Aorta (tissue), 5 donors: ENCODE results near the gene VSIG2. TPM values are rescaled to one million over a fixed set of nuclear protein-coding genes. Genes with fewer than 3 reads are reported as not detected.

ENCODE experiments used
- ATAC-seq: fragments of 200-7000 bp; cut with Tn5 transposase; one replicate; pipeline ENCODE4 v1.9.1; 2022; ENCODE audit warnings: moderate library complexity; ENCODE audit not compliant: low FRiP score
- DNase-seq, 2 donors: peaks; one replicate each; pipeline ENCODE4 v3.0.0-alpha.2; 2020
- H3K27ac ChIP-seq, 2 donors: one replicate each; pipeline ENCODE4 v1.5.1; 2013; ENCODE audit warnings: low read length in 2 of 2, mild to moderate bottlenecking in 2 of 2, moderate library complexity in 2 of 2, control low read depth in 1 of 2, inconsistent platforms in 1 of 2, low read depth in 1 of 2
- H3K27me3 ChIP-seq, 2 donors: one replicate each; pipeline ENCODE4 v1.6.1; 2013; ENCODE audit warnings: control low read depth in 1 of 2, low read length in 1 of 2, mild to moderate bottlenecking in 1 of 2, moderate library complexity in 1 of 2; ENCODE audit not compliant: insufficient read depth in 2 of 2, control insufficient read depth in 1 of 2
- H3K36me3 ChIP-seq, 2 donors: one replicate each; pipeline ENCODE4 v1.6.1; 2013; ENCODE audit warnings: control low read depth in 1 of 2, low read length in 1 of 2, mild to moderate bottlenecking in 1 of 2; ENCODE audit not compliant: insufficient read depth in 2 of 2, control insufficient read depth in 1 of 2
- H3K4me1 ChIP-seq, 2 donors: one replicate each; pipeline ENCODE4 v1.6.1; 2013; ENCODE audit warnings: low read length in 2 of 2, control low read depth in 1 of 2, mild to moderate bottlenecking in 1 of 2, moderate library complexity in 1 of 2; ENCODE audit not compliant: insufficient read depth in 2 of 2, control insufficient read depth in 1 of 2
- H3K4me3 ChIP-seq, 2 donors: one replicate each; pipeline ENCODE4 v1.5.1; 2013; ENCODE audit warnings: low read length in 2 of 2, control low read depth in 1 of 2, mild to moderate bottlenecking in 1 of 2
- H3K9me3 ChIP-seq: one replicate; pipeline ENCODE4 v1.6.1; 2013; ENCODE audit warnings: mild to moderate bottlenecking, low read length; ENCODE audit not compliant: control insufficient read depth
- WGBS, 2 donors: extraction: QIAGEN DNeasy Blood & Tissue Kit; methylation state at CpG; one replicate each; pipeline ENCODE4 v1.1.7; 2013; 5-methylcytosine and 5-hydroxymethylcytosine counted together
- intact Hi-C, 2 donors: fragments of 100-400 bp; cut with DNase I; formaldehyde crosslinking; loops; one replicate each; pipeline versions ENCODE4 v1.14.2 to v1.15.0; 2022
- polyA plus RNA-seq, 2 donors: library from polyadenylated mRNA; stranded (reverse); fragments of 200-250 nt; gene quantifications; one replicate each; pipeline ENCODE4 v1.2.3, GENCODE V29; 2013
- total RNA-seq, 2 donors: library from RNA; stranded (reverse); fragmentation: NEBNext Ultra II Directional; extraction: Animal tissue kit (Norgen Biotek cat#: 25700); gene quantifications; one replicate each; pipeline ENCODE4 v1.2.1, GENCODE V29; 2021
- donor health status: healthy with polysubstance abuse.
- donor health status: Bipolar disorder and iron deficiency.
- donor health status: DM: no; HTN: no; CAD: no.
- donor health status: DM: no; HTN: no; CAD: no.
- donor health status: DM: yes; HTN: yes; CAD: no.

VSIG2 gene
- total and polyA plus RNA-seq, 4 donors = 1.9 to 6.9 (median 3.5) TPM

GRCh38 chr11:124746621-124747243 is 5.3 kb downstream of the VSIG2 start:
- peak; percentile 79 to 90 for DNase-seq
- H3K27me3 ChIP-seq = no peaks in the 10 kb centered on the region

DNA sequence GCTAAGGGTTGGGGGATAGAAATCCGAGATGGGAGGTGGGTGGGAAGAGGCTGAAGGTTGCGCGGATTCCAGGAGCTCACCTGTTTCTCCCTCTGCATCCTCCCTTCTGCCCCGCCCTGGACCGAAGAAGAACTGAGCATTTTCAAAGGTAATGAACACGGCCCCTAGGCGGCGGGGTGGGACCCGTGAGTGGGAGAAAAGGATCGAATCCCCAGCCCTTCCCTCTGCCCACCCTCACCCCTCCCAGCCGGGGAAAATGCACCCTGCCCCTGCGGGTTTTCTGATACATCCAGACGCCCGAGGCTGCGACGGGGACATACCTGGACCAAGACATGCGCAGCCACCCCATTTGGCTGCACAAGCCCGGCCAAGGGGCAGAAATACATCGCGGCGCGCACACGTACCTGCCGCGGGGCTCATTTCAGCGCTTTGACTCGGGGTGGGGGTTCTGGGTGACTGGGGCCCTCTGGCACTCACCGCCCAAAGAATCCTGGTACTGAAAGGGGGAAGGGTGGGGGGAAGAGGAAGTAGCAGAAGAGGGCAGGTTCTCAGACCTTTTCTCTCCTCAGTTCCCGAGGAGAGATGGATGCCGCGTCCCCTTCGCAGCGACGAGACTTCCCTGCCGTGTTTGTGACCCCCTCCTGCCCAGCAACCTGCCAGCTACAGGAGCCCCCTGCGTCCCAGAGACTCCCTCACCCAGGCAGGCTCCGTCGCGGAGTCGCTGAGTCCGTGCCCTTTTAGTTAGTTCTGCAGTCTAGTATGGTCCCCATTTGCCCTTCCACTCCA is 6.0 kb downstream of the VSIG2 start:
- Histone ChIP-seq H3K4me3 (no peak overlapping the region), H3K9me3 (no peaks in the 10 kb centered on the region), H3K36me3 (no peaks in the 10 kb centered on the region), H3K4me1 (no peaks in the 10 kb centered on the region), H3K27me3 (no peaks in the 10 kb centered on the region), H3K27ac (no peak overlapping the region)
- DNase-seq = no peak
- WGBS, 2 donors = 61% methylated on average over 38 to 41 of the region's 41 CpGs
- ATAC-seq = no peak
- intact Hi-C loops = no loop called here

More at GRCh38 chr11:124746621-124747243, 5.3 kb downstream of the VSIG2 start:
- no peaks in the 10 kb centered on the region for H3K36me3 ChIP-seq
- H3K4me3 ChIP-seq = no peak overlapping the region
- no peak overlapping the region for H3K27ac ChIP-seq
- ATAC-seq = peak; percentile 81
- intact Hi-C loops = no loop called here
- no peaks in the 10 kb centered on the region for H3K9me3 ChIP-seq
- WGBS, 2 donors = 48 to 51% methylated on average over 37 of the region's 37 CpGs
- no peaks in the 10 kb centered on the region for H3K4me1 ChIP-seq

- no peaks in the 10 kb centered on the region for H3K9me3 ChIP-seq
- H3K4me1 ChIP-seq = no peaks in the 10 kb centered on the region
- no peaks in the 10 kb centered on the region for H3K36me3 ChIP-seq
- no peaks in the 10 kb centered on the region for H3K27me3 ChIP-seq
- 63 to 71% methylated on average over 44 of the region's 44 CpGs for WGBS, 2 donors
- intact Hi-C loops = no loop called here
- ATAC-seq (no peak), DNase-seq (no peak)
- no peak overlapping the region for H3K4me3 ChIP-seq
- H3K27ac ChIP-seq = no peak overlapping the region
Observed at GRCh38 chr11:124745270-124745834, 6.7 kb downstream of the VSIG2 start.

- WGBS, 2 donors = 93 to 94% methylated on average over 6 of the region's 6 CpGs
- H3K4me3 ChIP-seq = no peak overlapping the region
- H3K4me1 ChIP-seq = no peaks in the 10 kb centered on the region
- no peaks in the 10 kb centered on the region for H3K27me3 ChIP-seq
- ATAC-seq (no peak), DNase-seq (no peak)
- H3K9me3 ChIP-seq = no peaks in the 10 kb centered on the region
- no peaks in the 10 kb centered on the region for H3K36me3 ChIP-seq
- no peak overlapping the region for H3K27ac ChIP-seq
- intact Hi-C loops = loop anchor here (5.0 kb wide), 2 partner anchors 71 to 76 kb away; partner anchors contain the start of genes SIAE (in 1 of the 2) and SPA17 (in 1 of the 2)
Observed at GRCh38 chr11:124743050-124743449, 9.0 kb downstream of the VSIG2 start.

DNA sequence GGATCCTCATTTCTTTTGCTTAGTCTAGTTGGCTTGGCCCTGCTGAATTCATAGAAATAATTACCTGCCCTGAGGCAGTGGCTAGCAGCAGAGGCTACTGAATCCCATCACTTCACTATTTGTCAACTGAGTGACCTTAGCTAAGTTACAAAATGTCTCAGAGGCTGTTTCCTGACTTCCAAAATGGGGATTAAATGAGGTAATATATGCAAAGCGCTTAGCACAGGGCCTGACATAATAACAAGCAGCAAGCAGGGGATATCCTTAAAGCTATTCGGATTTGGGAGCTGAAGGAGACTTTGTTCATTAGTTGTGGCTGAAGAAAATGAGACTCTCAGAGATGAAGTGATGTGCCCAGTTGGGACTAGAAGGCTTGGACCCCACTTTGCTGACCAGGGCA is 9.5 kb downstream of the VSIG2 start:
- ATAC-seq (no peak), DNase-seq (no peak)
- Histone ChIP-seq H3K27ac (no peak overlapping the region), H3K27me3 (no peaks in the 10 kb centered on the region), H3K4me1 (no peaks in the 10 kb centered on the region), H3K4me3 (no peak overlapping the region), H3K36me3 (no peaks in the 10 kb centered on the region), H3K9me3 (no peaks in the 10 kb centered on the region)
- intact Hi-C loops = loop anchor here (5.0 kb wide), 2 partner anchors 70 to 75 kb away; partner anchors contain the start of genes SIAE (in 1 of the 2) and SPA17 (in 1 of the 2)
- WGBS, 2 donors = 91 to 94% methylated on average over 2 of the region's 2 CpGs

GRCh38 chr11:124740277-124740882 is 11.7 kb downstream of the VSIG2 start:
- no peaks in the 10 kb centered on the region for H3K9me3 ChIP-seq
- H3K36me3 ChIP-seq = no peaks in the 10 kb centered on the region
- H3K4me3 ChIP-seq = peak overlapping the region; percentile 62 to 77
- DNase-seq (peak; percentile 73 to 87), ATAC-seq (peak; percentile 65)
- intact Hi-C loops = loop anchor here (5.0 kb wide), 2 partner anchors 68 to 73 kb away; partner anchors contain the start of genes SIAE (in 1 of the 2) and SPA17 (in 1 of the 2)
- H3K27me3 ChIP-seq = no peaks in the 10 kb centered on the region
- H3K27ac ChIP-seq = peak overlapping the region in 1 of 2 donors; percentile 2
- no peaks in the 10 kb centered on the region for H3K4me1 ChIP-seq
- 1% methylated on average over 36 to 37 of the region's 37 CpGs for WGBS, 2 donors

DNA sequence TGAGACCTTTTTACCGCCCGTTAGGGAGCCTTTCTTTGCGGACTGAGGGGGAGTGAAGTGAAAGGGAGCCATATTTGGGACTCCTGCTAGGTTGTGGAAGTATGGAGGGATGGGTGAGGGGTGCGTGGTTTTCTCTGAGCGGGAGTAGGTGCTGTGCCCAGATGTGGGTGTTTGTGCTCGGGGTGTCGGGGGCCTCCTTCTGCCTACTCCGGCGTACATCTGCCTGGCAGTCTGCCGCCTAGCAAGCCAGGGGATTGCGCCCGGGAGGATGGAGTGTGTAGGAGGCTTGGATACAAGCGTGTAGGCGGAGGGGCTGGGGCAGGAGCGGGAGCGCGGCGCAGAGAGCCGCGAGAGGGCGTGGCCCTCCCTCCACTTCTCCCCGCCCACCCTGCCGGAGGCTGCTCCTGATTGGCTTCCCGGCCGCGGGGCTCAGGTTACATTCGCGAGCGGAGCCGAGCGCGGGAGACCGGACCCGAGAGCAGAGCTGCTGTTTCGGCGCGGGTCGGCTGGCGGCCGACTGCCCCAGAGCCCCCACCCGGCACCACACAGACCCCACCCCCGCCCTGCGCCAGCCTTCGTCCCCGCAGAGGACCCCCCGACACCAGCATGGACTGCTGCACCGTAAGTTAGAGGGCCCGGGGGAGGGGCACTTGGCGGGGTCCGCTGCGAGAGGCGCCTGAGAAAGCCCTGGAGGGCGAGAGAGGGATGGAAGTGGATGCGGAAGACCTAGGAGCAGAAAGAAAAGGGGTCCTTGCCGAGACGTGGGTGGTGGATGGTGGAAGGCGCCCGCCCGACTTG is 12.4 kb downstream of the VSIG2 start, which contains the start of gene NRGN:
Gene NRGN, plus strand, starts transcription at position 464 of the 798 bp plus-strand sequence. Its CDS starts 143 bp downstream, at position 607.
- no peaks in the 10 kb centered on the region for H3K36me3 ChIP-seq
- H3K9me3 ChIP-seq = no peaks in the 10 kb centered on the region
- no peaks in the 10 kb centered on the region for H3K27me3 ChIP-seq
- peak; percentile 96 to 98 for DNase-seq
- H3K27ac ChIP-seq = peak within 1 kb of the TSS in 1 of 2 donors; percentile 2
- WGBS, 2 donors = 0 to 1% methylated on average over 36 to 59 of the region's 59 CpGs
- H3K4me1 ChIP-seq = no peaks in the 10 kb centered on the region
- ATAC-seq = peak; percentile 97
- intact Hi-C loops = loop anchor here (5.0 kb wide), 2 partner anchors 67 to 72 kb away; partner anchors contain the start of genes SIAE (in 1 of the 2) and SPA17 (in 1 of the 2)
- peak within 1 kb of the TSS; percentile 62 to 77 for H3K4me3 ChIP-seq
